Ecto neural progenitor cell (in vitro differentiated cells): ENCODE results near the gene MYBPHL.

Source experiments
- DNase-seq: peaks from one replicate; pipeline ENCODE4 v3.0.0-alpha.2; 2018; ENCODE audit warnings: low spot score

Gene MYBPHL, protein sequence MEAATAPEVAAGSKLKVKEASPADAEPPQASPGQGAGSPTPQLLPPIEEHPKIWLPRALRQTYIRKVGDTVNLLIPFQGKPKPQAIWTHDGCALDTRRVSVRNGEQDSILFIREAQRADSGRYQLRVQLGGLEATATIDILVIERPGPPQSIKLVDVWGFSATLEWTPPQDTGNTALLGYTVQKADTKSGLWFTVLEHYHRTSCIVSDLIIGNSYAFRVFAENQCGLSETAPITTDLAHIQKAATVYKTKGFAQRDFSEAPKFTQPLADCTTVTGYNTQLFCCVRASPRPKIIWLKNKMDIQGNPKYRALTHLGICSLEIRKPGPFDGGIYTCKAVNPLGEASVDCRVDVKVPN

DNA sequence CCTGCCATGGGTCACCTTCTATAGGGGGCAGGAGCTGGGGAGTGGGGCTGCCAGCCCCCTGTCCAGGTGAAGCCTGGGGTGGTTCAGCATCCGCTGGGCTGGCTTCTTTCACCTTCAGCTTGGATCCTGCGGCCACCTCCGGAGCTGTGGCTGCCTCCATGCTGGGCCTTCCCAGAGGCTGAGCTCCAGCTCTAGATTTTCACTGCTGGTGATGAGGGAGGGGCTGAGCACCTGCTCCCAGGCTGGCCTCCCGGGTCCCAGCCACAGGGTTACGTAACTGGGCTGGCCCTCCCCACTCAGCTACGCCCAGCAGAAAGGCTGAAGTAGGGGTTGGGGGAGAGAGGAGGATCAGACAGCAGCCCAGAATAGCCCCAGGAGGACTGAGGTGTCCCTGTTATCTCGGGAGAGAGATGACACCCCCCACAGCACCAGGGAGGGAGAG lies at the start of gene MYBPHL:
MYBPHL (minus strand) TSS at position 180 of the 442 bp plus-strand sequence; CDS start at position 160, 20 bp downstream.
- no peak for DNase-seq

DNA sequence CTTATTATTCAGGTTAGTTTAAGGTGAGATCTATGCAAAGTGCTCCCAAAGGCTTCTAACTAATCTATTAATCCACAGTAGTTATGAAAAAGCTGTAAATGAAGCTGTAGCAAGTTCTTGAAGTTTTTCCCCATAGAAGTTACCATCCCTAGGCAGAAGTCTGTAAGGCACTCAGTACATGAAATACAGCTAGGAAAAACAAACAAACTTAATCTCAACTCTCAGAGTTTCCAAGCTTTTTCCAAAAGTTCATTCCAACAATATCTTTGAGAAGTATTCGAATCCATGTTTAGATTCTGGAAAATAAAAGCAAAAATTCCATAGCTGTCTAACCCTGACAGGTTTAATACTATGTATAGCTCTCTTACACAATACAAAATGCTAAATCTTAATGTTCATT lies 49.7 kb upstream of the MYBPHL start:
- DNase-seq = no peak

DNA sequence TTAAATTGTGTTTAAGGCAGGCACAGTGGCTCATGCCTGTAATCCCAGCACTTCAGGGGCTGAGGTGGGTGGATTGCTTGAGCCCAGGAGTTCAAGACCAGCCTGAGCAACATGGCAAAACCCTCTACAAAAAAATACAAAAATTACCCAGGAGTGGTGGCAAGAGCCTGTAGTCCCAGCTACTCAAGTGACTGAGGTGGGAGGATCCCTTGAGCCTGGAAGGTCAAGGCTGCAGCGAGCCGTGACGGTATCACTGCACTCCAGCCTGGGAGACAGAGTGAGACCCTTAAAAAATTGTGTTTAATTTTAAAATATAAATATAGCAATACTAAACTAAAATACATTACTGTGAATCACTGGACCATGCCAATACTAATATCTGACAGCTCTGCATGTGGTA lies 48.1 kb upstream of the MYBPHL start:
- DNase-seq = no peak

DNA sequence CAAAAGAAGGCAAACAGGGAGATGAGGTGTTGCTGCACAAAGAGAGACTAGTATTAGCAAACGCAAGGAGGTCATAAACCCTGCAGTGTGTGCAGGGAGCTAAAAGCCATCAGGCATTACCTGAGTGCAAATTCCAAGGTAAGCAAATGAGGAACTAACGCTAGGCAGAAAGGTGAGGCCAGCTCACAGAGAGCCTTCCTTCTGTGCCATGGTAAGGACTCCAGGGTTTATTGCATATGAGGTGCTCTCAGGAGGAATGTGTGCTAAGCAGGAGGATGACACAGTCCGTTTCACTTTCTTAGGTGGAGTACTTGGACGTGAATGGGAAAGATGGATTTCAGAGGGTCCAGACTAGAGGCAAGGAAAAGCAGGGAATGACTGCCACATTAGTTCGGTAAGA lies 44.6 kb upstream of the MYBPHL start:
- no peak for DNase-seq

DNA sequence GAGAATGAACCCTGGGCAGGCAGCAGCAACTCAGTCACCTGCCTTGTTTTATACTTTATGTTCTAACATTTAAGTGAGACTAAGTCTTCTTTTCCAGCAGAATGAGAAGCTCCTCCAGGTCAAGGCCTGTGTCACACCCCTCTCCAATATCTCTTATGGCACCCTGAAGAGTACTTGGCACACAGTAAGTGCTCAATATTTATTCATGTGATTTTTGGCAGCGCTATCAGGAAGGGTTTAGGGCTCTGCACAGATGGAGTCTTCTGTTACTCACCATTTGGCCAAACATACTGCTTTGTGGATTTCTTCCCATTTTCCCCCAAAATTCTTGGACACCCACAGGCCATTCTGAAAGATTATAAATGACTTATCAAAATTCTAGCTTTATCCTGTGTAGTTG lies 43.8 kb upstream of the MYBPHL start:
- no peak for DNase-seq

DNA sequence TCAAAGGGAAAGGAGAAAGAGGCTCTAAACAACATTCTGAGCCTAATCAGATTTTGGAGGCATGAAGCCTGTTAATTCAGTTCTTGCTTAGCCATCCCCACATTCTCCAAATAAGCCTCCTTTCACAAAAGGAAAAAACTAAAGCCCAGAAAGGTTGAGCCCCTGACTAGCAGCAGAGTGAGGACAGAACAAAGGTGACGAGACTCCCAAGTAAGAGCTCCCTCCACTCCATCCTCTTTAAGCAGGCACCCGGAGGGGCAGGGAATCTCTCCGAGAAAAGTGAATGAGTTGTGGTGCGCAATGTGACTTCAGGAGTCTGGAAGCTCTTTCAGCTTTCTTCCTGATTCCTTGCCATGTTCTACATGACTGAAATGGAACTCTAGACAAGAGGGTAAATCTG lies 43.4 kb upstream of the MYBPHL start:
- DNase-seq = peak; percentile 57

DNA sequence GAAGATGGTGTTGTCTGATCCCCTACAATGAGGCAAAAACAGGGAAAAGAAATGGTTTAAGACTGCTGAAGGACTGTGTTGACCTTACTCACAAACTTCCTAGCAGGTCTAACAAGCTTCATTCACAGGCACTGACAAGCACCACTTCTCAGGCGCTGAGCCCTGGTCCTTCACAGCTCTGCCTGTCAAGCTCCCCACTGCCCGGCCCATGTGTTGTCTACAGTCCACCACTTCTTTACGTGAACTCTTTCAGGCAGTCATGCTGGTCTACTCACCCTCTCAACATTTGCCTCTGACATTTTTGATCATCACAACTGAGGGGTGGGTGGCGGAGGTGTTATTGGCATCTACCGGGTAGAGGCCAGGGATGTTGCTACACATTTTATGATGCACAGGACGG lies 40.7 kb upstream of the MYBPHL start:
- DNase-seq = no peak

DNA sequence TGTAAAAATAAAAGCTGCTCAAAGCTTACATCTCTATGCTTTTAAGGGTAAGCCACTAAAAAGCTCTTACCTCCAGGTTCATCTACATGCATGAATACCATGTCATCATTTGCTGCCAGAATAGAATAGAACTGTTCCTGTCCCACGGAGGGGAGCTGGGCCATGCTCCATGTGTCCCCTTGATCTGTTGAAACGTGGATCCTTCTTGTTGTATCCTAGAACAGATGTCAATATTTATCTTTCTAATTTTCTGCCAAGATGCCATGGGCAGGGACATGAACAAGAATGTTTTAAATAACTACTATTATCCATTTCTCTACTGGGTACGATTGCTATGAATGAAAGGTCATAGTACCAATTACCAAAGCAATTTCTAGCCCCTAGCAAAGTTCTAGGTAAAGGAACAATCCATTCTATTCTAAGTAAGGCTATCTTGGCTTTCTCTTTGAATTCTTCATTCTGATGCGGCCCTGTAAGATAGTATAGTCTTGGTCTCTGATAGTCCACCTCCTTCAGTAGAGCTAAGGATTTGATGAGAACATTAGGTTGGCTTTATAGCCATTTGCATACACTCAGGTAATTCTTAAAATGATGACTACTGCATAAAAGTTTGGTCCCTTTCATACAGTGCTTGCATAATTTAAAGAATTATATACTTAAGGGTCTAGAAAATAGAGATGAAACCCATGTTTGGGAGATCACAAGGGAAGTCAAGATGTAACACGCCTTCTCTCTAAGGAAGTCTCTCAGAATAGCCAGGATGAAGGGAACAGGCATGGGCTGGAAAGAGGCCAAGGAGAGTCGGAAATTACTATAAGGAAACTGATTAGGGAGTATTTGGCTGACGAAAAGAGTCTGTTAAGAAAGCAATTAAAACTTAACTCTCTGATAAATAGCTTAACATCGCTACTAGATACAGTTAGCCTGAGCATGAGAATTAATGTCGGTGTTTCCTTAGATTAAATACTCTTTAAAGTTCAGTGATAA lies 35.4 kb upstream of the MYBPHL start:
- DNase-seq = no peak

DNA sequence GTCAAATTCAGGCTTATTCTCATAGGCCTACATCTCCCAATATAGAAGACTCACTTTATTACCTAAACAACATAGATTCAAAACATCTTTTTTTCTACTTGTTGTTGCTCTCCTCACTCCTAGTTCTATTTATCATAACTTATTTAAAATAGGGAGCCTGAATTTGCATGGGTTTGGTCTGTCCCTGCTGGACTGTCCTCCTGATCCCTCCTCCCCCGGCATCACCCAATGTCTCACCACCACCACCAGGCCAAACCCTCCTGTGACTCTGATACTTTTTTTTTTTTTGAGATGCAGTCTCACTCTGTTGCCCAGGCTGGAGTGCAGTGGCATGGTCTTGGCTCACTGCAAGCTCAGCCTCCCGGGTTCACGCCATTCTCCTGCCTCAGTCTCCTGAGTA lies 31.8 kb upstream of the MYBPHL start:
- no peak for DNase-seq

DNA sequence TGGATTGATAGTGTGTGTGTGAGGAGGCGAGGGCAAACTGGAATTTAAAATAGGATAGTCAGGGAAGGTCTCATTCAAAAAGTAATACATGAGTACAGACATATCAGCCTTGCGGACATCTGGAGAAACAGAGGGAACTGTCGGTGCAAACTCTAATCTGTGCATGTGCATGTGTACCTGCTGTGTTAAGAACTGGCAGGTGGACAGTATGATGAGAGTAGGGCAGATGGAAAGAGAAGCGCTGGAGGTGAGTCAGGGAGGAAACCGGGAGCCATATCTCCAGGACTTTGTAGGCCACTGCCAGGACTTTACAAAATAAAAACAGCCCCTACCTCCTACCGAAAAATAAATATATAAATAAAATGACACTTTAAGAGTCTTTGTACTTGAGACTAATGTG lies 31.3 kb upstream of the MYBPHL start:
- no peak for DNase-seq

DNA sequence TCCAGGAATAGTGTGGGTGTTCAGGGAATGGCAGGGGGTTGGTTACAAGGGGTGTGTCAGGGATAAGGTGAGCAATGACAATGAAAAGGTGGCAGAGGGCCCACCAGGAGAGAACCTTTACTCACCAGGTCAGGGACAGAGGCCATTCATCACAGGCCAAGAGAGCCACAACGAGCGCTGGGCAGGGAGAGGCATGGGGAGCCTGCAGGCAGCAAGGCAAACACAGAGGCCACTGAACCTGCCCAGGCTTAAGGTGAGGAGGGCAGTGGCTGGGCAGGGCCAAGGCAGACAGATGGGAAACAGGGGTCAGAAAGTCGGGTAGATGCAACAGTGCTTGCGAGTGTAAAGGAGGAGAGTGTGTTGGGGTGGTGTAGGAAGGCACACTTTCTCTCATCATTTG lies 28.3 kb upstream of the MYBPHL start:
- no peak for DNase-seq

DNA sequence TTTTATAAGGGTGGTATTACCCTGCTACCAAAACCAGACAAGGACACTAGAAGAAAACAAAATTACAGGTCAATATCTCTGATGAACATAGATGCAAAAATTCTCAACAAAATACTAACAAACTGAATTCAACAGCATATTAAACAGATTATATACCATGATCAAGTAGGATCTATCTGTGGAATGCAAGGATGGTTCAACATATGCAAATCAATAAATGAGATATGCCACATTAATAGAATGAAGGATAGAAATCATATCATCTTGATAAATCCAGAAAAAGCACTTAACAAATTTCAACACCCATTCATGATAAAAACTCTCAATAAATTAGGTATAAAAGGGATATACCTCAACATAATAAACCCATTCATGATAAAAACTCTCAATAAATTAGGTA lies 24.3 kb upstream of the MYBPHL start:
- no peak for DNase-seq

DNA sequence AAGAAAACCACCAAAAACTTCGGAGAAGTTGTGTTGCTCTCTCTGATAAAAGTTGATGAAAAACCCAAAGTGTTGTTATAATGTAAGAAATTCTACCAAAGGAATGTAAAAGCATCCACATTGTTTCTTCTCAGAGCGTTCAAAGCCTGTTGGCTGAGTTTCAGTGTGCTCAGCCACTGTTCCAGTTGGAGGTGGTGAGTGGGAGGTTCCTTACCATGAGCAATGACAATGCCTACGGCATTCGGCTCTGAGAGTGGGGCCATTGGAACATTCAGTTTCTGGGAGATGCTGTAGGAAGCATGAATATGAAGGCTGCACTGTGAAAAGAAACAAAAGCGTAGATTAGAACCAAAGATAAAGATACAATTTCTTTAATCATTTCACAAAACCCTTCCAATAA lies 20.5 kb upstream of the MYBPHL start:
- no peak for DNase-seq

DNA sequence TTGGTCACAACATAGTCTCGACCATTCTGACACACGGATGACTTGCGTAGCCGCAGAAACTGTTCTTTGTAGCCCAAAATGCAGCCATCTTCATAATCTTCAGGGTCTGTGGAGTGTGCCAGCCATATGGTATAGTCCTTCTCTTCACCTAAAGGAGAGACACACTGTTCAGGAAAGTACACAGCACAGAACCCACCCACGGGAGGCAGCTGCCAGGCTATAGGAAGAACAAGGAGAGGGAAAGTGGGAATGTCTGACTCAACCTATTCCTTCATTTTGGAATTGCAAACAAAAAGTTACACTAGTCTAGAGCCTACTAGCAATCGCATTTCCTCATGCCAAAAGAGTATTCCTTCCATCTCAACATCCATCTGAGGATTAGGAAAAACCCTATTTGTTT lies 16.2 kb upstream of the MYBPHL start:
- no peak for DNase-seq

DNA sequence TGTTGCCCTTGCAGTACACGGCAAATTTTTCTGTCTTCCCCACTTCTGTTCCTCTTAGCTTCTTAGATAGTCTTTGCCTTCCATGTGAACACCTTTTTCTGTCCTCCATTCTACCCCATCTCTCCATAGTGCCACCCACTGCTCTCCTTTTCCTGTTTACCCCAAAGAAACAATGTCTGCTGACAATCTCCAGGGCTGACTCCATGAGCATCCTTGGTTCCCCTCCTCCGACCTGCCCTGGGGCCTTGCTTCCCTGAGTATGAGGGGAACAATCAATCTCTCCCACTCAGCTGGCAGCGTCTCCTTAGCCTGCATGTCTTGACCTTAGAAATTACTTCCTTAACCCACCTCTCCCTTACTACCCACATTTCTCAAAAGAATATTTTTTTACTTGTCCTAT lies 12.3 kb upstream of the MYBPHL start:
- DNase-seq = no peak

DNA sequence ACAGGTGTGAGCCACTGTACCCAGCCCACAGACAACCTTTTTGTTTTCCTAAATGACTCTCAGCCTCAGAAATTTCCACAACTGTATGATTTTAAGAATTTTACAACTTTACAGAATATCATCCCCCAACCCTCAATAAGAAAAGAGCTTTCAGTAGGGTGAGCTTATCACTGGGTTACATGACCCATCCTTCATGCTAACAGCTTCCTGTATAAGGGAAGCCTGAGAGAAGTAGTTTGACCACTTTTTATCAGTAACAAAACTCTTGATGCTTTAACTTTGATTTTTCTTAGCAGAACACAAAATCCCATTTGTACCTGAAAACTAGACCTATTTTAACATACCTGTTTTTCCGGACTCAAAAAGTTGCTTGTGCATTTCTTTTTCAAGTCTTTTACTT lies 9.7 kb upstream of the MYBPHL start:
- no peak for DNase-seq

DNA sequence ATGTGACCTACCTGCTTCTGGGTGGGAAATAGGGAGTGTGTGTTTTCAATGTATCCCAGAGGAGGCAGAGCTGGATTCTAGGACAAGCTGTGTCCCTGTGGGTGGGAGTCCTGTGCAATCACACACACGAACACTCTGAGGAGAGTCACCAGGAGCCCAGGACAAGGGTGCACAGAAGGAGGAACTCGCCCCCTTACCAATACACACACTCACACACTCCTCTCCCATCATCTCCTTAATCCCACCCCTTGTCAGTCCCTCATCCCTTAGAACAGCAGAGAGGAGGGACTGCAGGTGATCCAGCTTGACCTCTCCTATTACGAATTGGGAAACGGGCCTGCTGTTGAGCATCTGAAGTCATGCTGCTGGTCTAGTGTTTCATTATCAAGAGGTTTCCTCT lies 8.5 kb upstream of the MYBPHL start:
- DNase-seq = no peak

DNA sequence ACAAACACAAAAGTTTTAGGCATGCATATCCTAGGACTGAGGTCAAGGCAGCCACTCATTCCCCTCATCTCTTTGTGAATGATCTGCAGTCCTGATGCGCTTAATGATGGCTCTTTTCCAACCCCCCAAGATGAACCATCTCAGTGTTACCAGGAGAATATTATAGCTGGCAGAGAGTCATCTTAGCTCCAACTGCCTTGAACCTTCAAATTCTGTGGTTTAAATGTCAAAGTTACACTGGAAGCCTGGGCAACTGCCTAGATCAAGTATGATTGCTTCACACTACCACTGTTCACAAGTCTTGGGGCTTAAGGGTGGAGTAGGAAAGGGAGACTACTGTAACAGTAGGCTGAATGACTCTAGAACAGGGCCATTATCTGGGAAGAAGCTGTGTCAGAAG lies 8.0 kb upstream of the MYBPHL start:
- no peak for DNase-seq

DNA sequence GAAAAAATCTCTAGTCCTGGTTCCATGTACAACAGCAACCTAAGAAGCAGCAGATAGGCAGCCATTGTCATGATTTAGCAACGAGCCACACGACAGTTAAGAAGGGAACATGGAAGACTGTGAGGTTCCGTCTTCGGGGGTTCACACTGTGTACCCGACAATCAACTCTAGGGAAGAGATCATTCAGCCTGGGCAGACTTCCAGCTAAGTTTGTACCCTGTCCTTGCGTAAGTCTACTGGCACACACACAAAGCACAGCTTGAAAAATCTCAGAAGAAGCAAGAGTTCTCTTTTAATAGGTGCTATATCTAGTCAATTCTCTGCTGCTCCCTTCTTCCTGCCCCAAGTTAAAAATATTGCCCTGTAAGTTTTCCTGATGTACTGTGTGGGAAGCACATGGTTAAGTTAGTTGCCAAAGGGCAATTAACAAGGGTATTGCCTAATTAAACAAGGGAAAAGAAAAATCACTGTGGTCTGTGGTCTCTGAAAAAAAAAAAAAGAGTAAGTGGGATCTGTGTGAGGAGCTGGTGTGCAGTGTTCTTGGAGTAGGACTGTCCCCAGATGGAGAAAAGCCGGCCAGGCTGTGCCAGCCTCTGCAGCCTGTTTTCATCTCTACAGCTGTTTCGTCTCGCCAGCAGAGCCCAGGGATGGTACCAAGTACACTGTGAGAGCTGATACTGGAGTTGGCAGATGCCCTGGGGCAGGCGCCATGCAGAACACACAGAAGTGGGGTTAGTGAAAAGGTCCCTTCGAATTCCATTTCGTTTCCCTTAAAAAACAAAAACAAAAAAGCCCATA lies 6.4 kb upstream of the MYBPHL start:
- no peak for DNase-seq

DNA sequence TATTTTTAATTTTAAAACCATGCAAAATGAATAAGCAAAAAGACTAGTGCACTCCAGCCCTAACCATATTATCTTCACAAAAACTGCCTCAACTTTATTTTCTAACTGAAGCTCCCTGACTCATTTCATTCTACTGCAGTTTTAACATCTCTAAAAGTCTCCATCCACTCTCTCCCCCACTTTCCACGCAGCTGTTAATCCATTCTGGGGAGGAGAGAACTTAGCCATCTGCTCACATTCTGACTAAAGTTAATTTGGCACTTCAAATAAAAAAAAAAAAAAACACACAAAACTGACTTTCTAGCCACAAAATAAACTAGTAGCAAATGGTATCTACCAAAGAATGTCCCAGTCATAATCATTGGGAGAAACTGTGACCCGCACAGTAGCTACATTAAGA lies 5.4 kb upstream of the MYBPHL start:
- no peak for DNase-seq

DNA sequence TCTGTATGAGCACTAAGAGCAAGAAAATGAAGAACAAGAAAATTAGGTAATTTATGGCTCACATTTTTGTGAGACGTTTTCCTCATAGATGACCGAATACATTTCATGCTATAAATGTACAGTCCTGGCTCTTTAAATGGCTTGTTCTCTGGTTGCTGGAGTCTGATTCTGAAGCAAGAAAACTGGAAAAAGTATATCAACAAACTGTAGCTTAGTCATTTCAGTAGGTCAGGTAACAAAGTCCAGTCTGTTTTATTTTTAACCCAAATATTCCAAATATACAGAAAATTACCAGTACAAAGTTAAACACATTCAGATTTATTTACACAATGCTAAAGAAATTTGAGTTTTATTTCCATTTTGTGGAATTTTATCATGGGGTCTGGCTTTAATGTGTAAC lies 2.5 kb upstream of the MYBPHL start:
- no peak for DNase-seq

DNA sequence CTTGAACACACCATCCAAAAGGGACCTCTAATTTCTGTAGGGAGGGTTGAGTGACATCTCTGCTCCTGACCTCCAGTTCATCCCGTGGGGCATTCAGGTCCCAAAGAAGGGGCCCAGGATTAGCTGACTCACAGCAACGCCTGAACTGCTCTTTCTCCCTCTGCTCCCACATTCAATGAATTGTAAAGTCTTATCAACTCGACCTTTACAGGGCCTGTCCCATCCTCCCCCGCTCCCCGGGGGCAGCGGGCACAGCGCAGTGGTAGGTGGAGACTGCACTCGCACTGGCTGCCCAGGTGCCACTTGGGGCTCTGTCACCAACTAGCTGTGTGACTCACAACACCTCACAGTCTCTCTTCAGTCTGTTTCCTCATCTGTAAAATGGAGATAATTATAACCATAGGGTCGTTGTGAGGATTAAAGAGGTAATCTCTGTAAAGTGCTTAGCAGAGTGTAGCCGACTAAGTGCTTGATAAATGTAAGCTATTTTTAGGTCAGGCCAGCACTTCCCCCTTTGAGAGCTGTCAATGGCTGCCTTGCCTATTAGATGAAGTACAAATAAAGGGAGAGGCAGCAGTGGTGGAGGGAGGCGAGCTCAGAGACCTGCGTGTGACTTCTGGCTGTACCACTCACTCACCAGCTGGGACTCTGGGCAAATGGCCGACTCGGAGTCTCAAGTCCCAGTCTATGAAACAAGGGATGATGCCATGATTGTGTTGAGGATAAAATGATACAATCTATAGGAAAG lies 637 bp upstream of the MYBPHL start:
- DNase-seq = peak; percentile 53
